Measurements from ENCODE around the gene IP6K3.

IP6K3 gene

DNA sequence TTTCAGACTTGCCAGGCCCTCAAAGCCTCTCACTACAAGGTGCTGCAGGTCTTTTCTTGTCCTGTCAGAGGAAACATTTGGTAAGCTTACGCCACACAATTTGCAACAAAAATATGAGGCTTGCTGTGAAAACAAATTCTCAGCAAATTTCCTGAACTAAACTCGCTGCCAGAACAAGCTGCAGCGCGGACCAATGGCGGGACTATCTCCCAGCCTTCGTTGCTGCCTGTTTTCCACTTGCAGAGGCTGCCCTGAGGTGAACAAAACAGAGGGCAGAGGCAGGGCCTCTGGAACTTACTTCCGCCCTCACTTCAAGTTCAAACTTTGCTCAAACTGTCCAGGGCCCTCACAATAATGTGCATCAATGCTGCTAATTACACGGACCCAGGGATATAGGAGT lies 47.6 kb downstream of the IP6K3 start:
- no peak for TF ChIP-seq POLR2AphosphoS5 (IDR thresholded peaks at IDR 0.05; ENCODE audit: low read depth, low read length)
- TF ChIP-seq REST (IDR thresholded peaks at IDR 0.05; ENCODE audit: insufficient read depth in 1 of 2, low read depth in 2 of 2, low read length in 2 of 2): no peak
- TF ChIP-seq TAF1 (IDR thresholded peaks at IDR 0.05; ENCODE audit: borderline replicate concordance, insufficient read depth, low read length): no peak
- no peak for TF ChIP-seq FOXP2 (optimal IDR thresholded peaks at IDR 0.05; ENCODE audit: borderline replicate concordance, extremely low read depth, extremely low read length, insufficient read depth)
- TF ChIP-seq SIN3A (IDR thresholded peaks at IDR 0.05; ENCODE audit: borderline replicate concordance, insufficient read depth, low read length): no peak

- TF ChIP-seq TAF1 (IDR thresholded peaks at IDR 0.05; ENCODE audit: borderline replicate concordance, insufficient read depth, low read length) (no peak), REST (IDR thresholded peaks at IDR 0.05; ENCODE audit: insufficient read depth in 1 of 2, low read depth in 2 of 2, low read length in 2 of 2) (no peak), SIN3A (IDR thresholded peaks at IDR 0.05; ENCODE audit: borderline replicate concordance, insufficient read depth, low read length) (no peak), FOXP2 (optimal IDR thresholded peaks at IDR 0.05; ENCODE audit: borderline replicate concordance, extremely low read depth, extremely low read length, insufficient read depth) (no peak), POLR2AphosphoS5 (IDR thresholded peaks at IDR 0.05; ENCODE audit: low read depth, low read length) (no peak)
Observed at GRCh38 chr6:33698494-33698893, 48.2 kb downstream of the IP6K3 start.

DNA sequence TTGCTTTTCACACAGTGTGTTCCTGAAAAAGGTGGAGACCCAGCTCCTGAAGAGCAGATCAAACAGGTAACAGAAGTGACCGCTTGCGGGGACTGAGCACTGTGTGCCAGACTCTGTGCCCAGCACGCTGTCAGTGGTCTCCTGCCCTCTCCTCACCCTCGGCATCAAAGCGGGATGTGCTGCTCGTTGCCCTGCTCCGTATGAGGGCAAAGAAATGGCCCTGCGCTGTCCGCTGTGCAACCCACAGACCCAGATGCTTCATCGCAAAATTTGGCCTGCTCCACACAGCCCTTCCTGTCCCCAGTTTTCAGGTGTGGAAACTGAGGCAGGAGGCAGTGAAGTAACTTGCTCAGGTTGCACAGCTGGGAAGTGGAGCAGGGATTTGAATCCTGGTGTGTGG lies 48.9 kb downstream of the IP6K3 start:
- no peak for TF ChIP-seq POLR2AphosphoS5 (IDR thresholded peaks at IDR 0.05; ENCODE audit: low read depth, low read length)
- no peak for TF ChIP-seq REST (IDR thresholded peaks at IDR 0.05; ENCODE audit: insufficient read depth in 1 of 2, low read depth in 2 of 2, low read length in 2 of 2)
- no peak for TF ChIP-seq TAF1 (IDR thresholded peaks at IDR 0.05; ENCODE audit: borderline replicate concordance, insufficient read depth, low read length)

GRCh38 chr6:33696548-33697518 lies 49.9 kb downstream of the IP6K3 start:
- TF ChIP-seq FOXP2 (optimal IDR thresholded peaks at IDR 0.05; ENCODE audit: borderline replicate concordance, extremely low read depth, extremely low read length, insufficient read depth) (no peak), POLR2AphosphoS5 (IDR thresholded peaks at IDR 0.05; ENCODE audit: low read depth, low read length) (no peak), REST (IDR thresholded peaks at IDR 0.05; ENCODE audit: insufficient read depth in 1 of 2, low read depth in 2 of 2, low read length in 2 of 2) (no peak), SIN3A (IDR thresholded peaks at IDR 0.05; ENCODE audit: borderline replicate concordance, insufficient read depth, low read length) (no peak), TAF1 (IDR thresholded peaks at IDR 0.05; ENCODE audit: borderline replicate concordance, insufficient read depth, low read length) (no peak)

All from PFSK-1 (cell line).